ENCODE results near the gene TMEM242.
"Not testable (repeated sequence)": the region's sequence is repeated elsewhere in the genome, so short reads cannot be mapped to it uniquely, and the experiment has no call there.

TMEM242 gene

GRCh38 chr6:157343732-157344131 lies 20.4 kb upstream of the TMEM242 start:
- no peak overlapping the region for H3K27ac ChIP-seq
- H3K36me3 ChIP-seq, result no peaks in the 10 kb centered on the region
- H3K4me2 ChIP-seq, result no peak overlapping the region
- no peaks in the 10 kb centered on the region for H3K9me3 ChIP-seq
- no peak for TF ChIP-seq Cebpa-rat (IDR thresholded peaks at IDR 0.05)
- H3K27me3 ChIP-seq, result no peaks in the 10 kb centered on the region
- H3K4me3 ChIP-seq, result no peak overlapping the region
- no peaks in the 10 kb centered on the region for H3K4me1 ChIP-seq
- no peak overlapping the region for H3K9ac ChIP-seq
- H4K20me1 ChIP-seq, result no peaks in the 10 kb centered on the region

DNA sequence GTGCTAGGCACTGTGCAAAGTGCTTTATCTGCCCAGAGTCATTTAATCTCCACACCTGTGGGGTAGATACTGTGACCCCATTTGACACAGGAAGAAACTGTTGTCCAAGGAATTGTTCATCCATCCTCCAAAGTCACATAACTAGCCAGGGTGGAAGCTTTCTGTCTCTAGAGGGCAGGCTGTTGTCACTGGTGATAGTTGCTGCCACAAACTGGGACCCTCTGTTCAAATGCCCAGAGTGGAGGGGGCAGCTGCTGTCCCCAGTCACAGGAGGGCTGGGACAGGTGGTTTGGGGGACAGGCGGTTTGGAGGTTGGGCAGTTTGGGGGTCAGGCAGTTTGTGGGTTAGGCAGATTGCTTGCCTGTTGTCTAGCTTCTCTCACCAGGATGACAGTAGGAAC lies 16.1 kb upstream of the TMEM242 start:
- H3K4me2 ChIP-seq, result no peak overlapping the region
- no peaks in the 10 kb centered on the region for H4K20me1 ChIP-seq
- no peaks in the 10 kb centered on the region for H3K9me3 ChIP-seq
- H3K4me1 ChIP-seq, result no peaks in the 10 kb centered on the region
- no peaks in the 10 kb centered on the region for H3K27me3 ChIP-seq
- no peak for TF ChIP-seq Cebpa-rat (IDR thresholded peaks at IDR 0.05)
- no peak overlapping the region for H3K4me3 ChIP-seq
- no peak overlapping the region for H3K9ac ChIP-seq
- no peak overlapping the region for H3K27ac ChIP-seq
- no peaks in the 10 kb centered on the region for H3K36me3 ChIP-seq

GRCh38 chr6:157337751-157338150 lies 14.4 kb upstream of the TMEM242 start:
- no peak overlapping the region for H3K4me3 ChIP-seq
- no peaks in the 10 kb centered on the region for H3K4me1 ChIP-seq
- H3K9ac ChIP-seq, result no peak overlapping the region
- H3K27ac ChIP-seq, result no peak overlapping the region
- TF ChIP-seq Cebpa-rat (IDR thresholded peaks at IDR 0.05), result no peak
- H3K27me3 ChIP-seq, result no peaks in the 10 kb centered on the region
- no peaks in the 10 kb centered on the region for H4K20me1 ChIP-seq
- no peak overlapping the region for H3K4me2 ChIP-seq
- H3K36me3 ChIP-seq, result no peaks in the 10 kb centered on the region
- no peaks in the 10 kb centered on the region for H3K9me3 ChIP-seq

GRCh38 chr6:157337276-157337675 lies 14.0 kb upstream of the TMEM242 start:
- H3K36me3 ChIP-seq, H3K9me3 ChIP-seq, H4K20me1 ChIP-seq, H3K4me3 ChIP-seq, H3K4me2 ChIP-seq, H3K27ac ChIP-seq, H3K9ac ChIP-seq, H3K4me1 ChIP-seq, H3K27me3 ChIP-seq: not testable (repeated sequence)

DNA sequence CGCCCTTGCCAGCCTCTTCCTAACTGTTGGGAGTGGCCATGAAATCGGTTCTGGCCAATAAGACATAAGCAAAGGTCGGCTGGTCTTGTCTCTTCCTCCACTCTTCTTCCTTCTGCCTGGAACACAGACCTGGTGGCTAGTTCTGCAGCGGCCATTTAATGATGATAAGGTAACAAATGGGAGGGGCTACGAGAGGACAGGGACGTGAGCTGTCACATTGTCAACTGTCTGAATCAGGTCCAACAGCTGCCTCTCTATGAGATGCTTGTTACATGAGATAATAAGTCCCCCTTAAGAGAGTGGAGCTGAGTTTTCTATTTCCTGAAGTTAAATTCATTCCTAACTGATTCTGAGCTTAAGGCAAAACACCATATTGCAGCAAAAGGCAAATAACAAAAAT lies 12.5 kb upstream of the TMEM242 start:
- Histone ChIP-seq H3K4me2 (no peak overlapping the region), H4K20me1 (no peaks in the 10 kb centered on the region), H3K36me3 (no peaks in the 10 kb centered on the region), H3K9me3 (no peaks in the 10 kb centered on the region), H3K27ac (no peak overlapping the region), H3K4me1 (no peaks in the 10 kb centered on the region), H3K4me3 (no peak overlapping the region), H3K9ac (no peak overlapping the region), H3K27me3 (no peaks in the 10 kb centered on the region)
- no peak for TF ChIP-seq Cebpa-rat (IDR thresholded peaks at IDR 0.05)

- Histone ChIP-seq H3K4me3 (no peak overlapping the region), H3K27me3 (no peaks in the 10 kb centered on the region), H4K20me1 (no peaks in the 10 kb centered on the region), H3K9me3 (no peaks in the 10 kb centered on the region), H3K4me1 (no peaks in the 10 kb centered on the region), H3K36me3 (no peaks in the 10 kb centered on the region), H3K9ac (no peak overlapping the region), H3K4me2 (no peak overlapping the region), H3K27ac (no peak overlapping the region)
- no peak for TF ChIP-seq Cebpa-rat (IDR thresholded peaks at IDR 0.05)
These were observed 10.6 kb upstream of the TMEM242 start for GRCh38 chr6:157333956-157334355.

DNA sequence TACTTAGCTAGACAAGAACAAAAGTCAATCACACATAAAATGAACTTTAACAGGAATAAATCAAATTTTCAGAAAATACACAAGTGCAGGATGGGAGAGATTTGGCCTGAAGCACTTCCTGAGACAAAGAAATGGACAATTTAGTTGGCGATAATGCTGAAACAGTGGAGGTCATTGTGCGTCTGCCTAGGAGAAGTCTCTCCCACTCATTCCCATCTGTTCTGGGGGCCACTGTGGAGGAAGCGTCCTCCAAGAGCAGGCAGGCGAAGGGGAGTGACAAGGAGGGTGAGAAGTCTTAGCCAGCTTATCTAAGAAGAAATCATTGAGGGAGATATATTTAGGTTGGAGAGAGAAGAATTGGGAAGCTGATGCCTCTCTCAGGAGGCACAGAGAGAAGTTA lies 10.2 kb upstream of the TMEM242 start:
- H3K27me3 ChIP-seq, result no peaks in the 10 kb centered on the region
- no peak for TF ChIP-seq Cebpa-rat (IDR thresholded peaks at IDR 0.05)
- no peak overlapping the region for H3K9ac ChIP-seq
- H3K36me3 ChIP-seq, result no peaks in the 10 kb centered on the region
- H4K20me1 ChIP-seq, result no peaks in the 10 kb centered on the region
- no peak overlapping the region for H3K4me3 ChIP-seq
- H3K9me3 ChIP-seq, result no peaks in the 10 kb centered on the region
- H3K27ac ChIP-seq, result no peak overlapping the region
- H3K4me1 ChIP-seq, result no peaks in the 10 kb centered on the region
- no peak overlapping the region for H3K4me2 ChIP-seq

DNA sequence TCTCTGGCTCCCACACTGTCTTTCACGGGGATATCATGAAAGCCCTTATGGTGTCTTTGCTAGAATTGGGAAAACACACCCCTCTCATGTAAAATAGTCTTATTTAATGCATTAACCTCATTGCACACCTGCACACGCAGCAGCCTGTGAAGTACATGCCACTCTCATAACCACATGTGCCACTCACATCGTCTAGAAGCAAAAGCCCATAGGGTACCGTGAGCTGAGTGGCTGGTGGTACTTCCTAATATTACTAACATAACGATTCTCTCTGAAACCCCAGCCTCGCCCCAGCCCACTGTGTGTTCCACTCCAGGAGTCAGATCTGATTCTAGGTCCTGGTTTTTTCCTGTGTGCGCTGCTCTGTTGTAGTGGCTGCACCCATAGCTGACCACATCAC lies 9.5 kb upstream of the TMEM242 start:
- no peaks in the 10 kb centered on the region for H3K27me3 ChIP-seq
- TF ChIP-seq Cebpa-rat (IDR thresholded peaks at IDR 0.05), result no peak
- no peaks in the 10 kb centered on the region for H3K9me3 ChIP-seq
- H3K4me3 ChIP-seq, result no peak overlapping the region
- no peak overlapping the region for H3K27ac ChIP-seq
- no peaks in the 10 kb centered on the region for H3K4me1 ChIP-seq
- H3K9ac ChIP-seq, result no peak overlapping the region
- H4K20me1 ChIP-seq, result no peaks in the 10 kb centered on the region
- H3K36me3 ChIP-seq, result no peaks in the 10 kb centered on the region
- H3K4me2 ChIP-seq, result no peak overlapping the region

- no peak for TF ChIP-seq Cebpa-rat (IDR thresholded peaks at IDR 0.05)
- no peak overlapping the region for H3K4me3 ChIP-seq
- H3K27me3 ChIP-seq, result no peaks in the 10 kb centered on the region
- H3K4me2 ChIP-seq, result no peak overlapping the region
- no peak overlapping the region for H3K9ac ChIP-seq
- H3K4me1 ChIP-seq, result no peaks in the 10 kb centered on the region
- no peaks in the 10 kb centered on the region for H3K9me3 ChIP-seq
- H4K20me1 ChIP-seq, result no peaks in the 10 kb centered on the region
- H3K36me3 ChIP-seq, result no peaks in the 10 kb centered on the region
- no peak overlapping the region for H3K27ac ChIP-seq
These were observed 7.5 kb upstream of the TMEM242 start for GRCh38 chr6:157330831-157331230.

DNA sequence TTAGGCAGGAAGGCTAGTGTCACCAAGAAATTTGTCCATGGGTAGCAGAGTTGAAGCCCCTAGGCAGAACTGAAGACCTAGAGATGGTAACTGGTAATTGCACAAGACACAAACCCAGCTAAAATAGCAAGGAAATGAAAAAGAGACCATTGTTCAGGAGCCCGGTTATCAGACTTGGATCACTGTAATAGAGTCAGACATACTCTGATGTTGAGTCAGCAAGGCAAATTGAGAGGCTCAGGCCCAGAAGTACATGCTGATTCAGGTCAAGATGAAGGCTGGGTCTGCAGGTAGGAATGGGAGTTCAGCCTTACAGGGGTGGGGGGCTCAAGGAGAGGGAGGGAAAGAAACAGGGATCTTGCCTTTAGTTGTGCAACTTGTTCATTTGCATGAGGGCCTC lies 6.5 kb upstream of the TMEM242 start:
- Histone ChIP-seq H3K4me2 (no peak overlapping the region), H3K27me3 (no peaks in the 10 kb centered on the region), H3K9me3 (no peaks in the 10 kb centered on the region), H3K27ac (no peak overlapping the region), H3K4me1 (no peaks in the 10 kb centered on the region), H3K9ac (no peak overlapping the region), H3K4me3 (no peak overlapping the region), H3K36me3 (no peaks in the 10 kb centered on the region), H4K20me1 (no peaks in the 10 kb centered on the region)
- no peak for TF ChIP-seq Cebpa-rat (IDR thresholded peaks at IDR 0.05)

DNA sequence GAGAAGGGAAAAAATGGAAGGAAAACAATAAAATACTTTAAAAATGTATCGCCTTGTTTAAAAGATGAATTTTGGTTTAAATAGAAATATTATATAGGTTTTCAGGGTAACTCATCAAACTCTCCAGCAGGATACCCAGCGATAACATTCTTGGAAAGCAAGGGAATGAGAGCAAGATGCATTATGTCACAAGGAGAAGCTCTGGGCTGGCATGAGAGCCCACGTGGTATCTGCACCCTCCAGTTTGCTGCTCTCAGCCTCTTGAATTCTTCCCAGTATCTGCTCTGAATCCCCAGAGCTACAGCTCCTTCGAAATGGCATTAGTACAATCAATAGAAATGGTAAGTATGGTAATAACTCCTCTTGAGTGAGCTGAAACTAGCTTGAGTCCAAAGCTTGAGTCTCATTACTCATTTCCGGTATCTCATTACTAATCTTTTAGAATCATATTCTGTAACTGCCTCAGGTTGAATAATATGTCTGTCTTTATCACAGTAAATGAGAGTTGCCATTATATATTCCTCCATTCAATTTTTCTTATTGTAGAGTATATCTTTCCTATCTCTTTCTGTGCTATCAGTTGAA lies 4.9 kb upstream of the TMEM242 start:
- no peak overlapping the region for H3K4me3 ChIP-seq
- no peak for TF ChIP-seq Cebpa-rat (IDR thresholded peaks at IDR 0.05)
- no peak overlapping the region for H3K27ac ChIP-seq
- H4K20me1 ChIP-seq, result no peaks in the 10 kb centered on the region
- no peaks in the 10 kb centered on the region for H3K36me3 ChIP-seq
- H3K4me1 ChIP-seq, result peaks cover 8% of the 10 kb centered on the region
- no peaks in the 10 kb centered on the region for H3K27me3 ChIP-seq
- H3K4me2 ChIP-seq, result no peak overlapping the region
- no peak overlapping the region for H3K9ac ChIP-seq
- H3K9me3 ChIP-seq, result no peaks in the 10 kb centered on the region

All from BLaER1 (cell line).